Panc1 (cell line): ENCODE results near the gene RAET1E. TPM values are rescaled to one million over a fixed set of nuclear protein-coding genes. Genes with fewer than 3 reads are reported as not detected.

ENCODE experiments used
- ATAC-seq: fragments of 200-7000 bp; cut with Tn5 transposase; 2 replicates; pipeline ENCODE4 v1.9.1; 2020; ENCODE audit warnings: mild to moderate bottlenecking, moderate library complexity
- BruUV-seq: library from RNA; stranded (reverse); fragments of 400-500 nt; replicated peaks from 2 replicates; lab custom pipeline; 2021; lab: Mats Ljungman, UMichigan
- CTCF ChIA-PET: fragments of 300-600 bp; sonication (Branson Sonifier 250); formaldehyde crosslinking; loops from one replicate; lab custom pipeline; 2022; ENCODE audit warnings: antibody characterized with exemption; lab: Charles Lee
- POLR2A ChIA-PET: fragments of 300-600 bp; sonication (Branson Sonifier 250); formaldehyde crosslinking; loops from one replicate; lab custom pipeline; 2022; ENCODE audit warnings: antibody characterized with exemption; lab: Charles Lee
- DNase-seq: peaks from one replicate; pipeline ENCODE4 v3.0.0-alpha.2; 2010; ENCODE audit warnings: low read depth, low spot score
- H3K27ac ChIP-seq: 2 replicates; pipeline ENCODE4 v1.5.1; 2011; ENCODE audit warnings: mild to moderate bottlenecking, low read length, inconsistent platforms
- H3K27me3 ChIP-seq: fragments of 200-500 bp; sonication (Bioruptor generic); 2 replicates; pipeline ENCODE4 v1.6.0; 2014; ENCODE audit warnings: low read length, inconsistent platforms; ENCODE audit not compliant: control insufficient read depth, insufficient read depth
- H3K36me3 ChIP-seq: fragments of 200-500 bp; sonication (Bioruptor generic); 2 replicates; pipeline ENCODE4 v1.5.1; 2014; ENCODE audit warnings: inconsistent platforms, mild to moderate bottlenecking, low read length, moderate library complexity; ENCODE audit not compliant: control insufficient read depth, insufficient read depth
- H3K4me1 ChIP-seq: 2 replicates; pipeline ENCODE4 v1.5.1; 2011; ENCODE audit warnings: inconsistent platforms, mild to moderate bottlenecking, low read length, moderate library complexity; ENCODE audit not compliant: control insufficient read depth, insufficient read depth
- H3K4me3 ChIP-seq, 2 experiments: 2 replicates each; pipeline ENCODE4 v1.5.1; 2011 to 2012; ENCODE audit warnings: low read depth in 2 of 2, low read length in 2 of 2, mild to moderate bottlenecking in 2 of 2, inconsistent platforms in 1 of 2, moderate library complexity in 1 of 2
- H3K9me3 ChIP-seq: fragments of 200-500 bp; sonication (Bioruptor generic); 2 replicates; pipeline ENCODE4 v1.5.1; 2014; ENCODE audit warnings: low read depth, mild to moderate bottlenecking, inconsistent platforms, low read length, moderate library complexity; ENCODE audit not compliant: control insufficient read depth, insufficient read depth
- POLR2AphosphoS5 ChIP-seq: IDR thresholded peaks from 2 replicates; pipeline ENCODE4 v1.6.1; 2012; ENCODE audit warnings: mild to moderate bottlenecking, low read depth, low read length, moderate library complexity
- SIN3A ChIP-seq: IDR thresholded peaks from 2 replicates; pipeline ENCODE4 v1.6.1; 2012; ENCODE audit warnings: low read depth, mild to moderate bottlenecking, low read length, moderate library complexity, borderline replicate concordance; ENCODE audit not compliant: insufficient read depth
- TCF7L2 ChIP-seq: IDR thresholded peaks from 2 replicates; pipeline ENCODE4 v1.6.1; 2011; ENCODE audit warnings: mild to moderate bottlenecking, low read depth, low read length, inconsistent platforms
- in situ Hi-C: cut with HindIII; loops from 2 replicates; pipeline ENCODE4 v1.10.0; 2016; ENCODE audit warnings: low sequenced_read_pairs, low pct_unique_long_range_greater_than_20kb
- intact Hi-C: fragments of 100-400 bp; cut with micrococcal nuclease; formaldehyde crosslinking; loops from one replicate; pipeline ENCODE4 v1.10.0; 2022; ENCODE audit not compliant: unreplicated experiment
- total RNA-seq: library from RNA; stranded (reverse); gene quantifications from one replicate; pipeline ENCODE4 v1.2.1, GENCODE V29; 2021; ENCODE audit not compliant: unreplicated experiment
- TF ChIP-seq, protein P1 (sequence below), 2 experiments: IDR thresholded peaks; 2 replicates each; pipeline ENCODE4 v1.6.1; 2011 to 2012; ENCODE audit warnings: low read depth in 2 of 2, control low read depth in 1 of 2, low read length in 1 of 2, mild to moderate bottlenecking in 1 of 2, moderate library complexity in 1 of 2; ENCODE audit not compliant: insufficient read depth in 1 of 2
- TF ChIP-seq, protein P2 (sequence below): fragments of 450-650 bp; IDR thresholded peaks from 2 replicates; pipeline ENCODE4 v1.5.1; 2017; ENCODE audit warnings: mild to moderate bottlenecking

The RAET1E gene
- total RNA-seq, 1 experiment from 2014 or later, result 1.8 TPM

DNA sequence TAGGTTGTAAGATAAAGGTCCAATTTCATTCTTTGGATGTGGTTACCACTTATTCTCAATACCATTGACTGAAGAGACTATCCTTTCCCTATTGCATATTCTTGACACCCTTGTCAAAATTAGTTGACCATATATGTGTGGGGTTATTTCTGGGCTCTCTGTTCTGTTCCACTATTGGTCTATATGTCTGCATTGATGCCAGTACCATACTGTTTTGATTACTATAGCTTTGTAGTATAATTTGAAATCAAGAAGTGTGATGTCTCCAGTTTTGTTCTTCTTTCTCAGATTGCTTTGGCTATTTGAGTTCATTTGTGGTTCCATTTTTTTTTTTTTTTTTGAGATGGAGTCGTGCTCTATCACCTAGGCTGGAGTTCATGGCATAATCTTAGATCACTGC is 25.7 kb downstream of the RAET1E start:
- CTCF ChIA-PET, result no interaction called here

DNA sequence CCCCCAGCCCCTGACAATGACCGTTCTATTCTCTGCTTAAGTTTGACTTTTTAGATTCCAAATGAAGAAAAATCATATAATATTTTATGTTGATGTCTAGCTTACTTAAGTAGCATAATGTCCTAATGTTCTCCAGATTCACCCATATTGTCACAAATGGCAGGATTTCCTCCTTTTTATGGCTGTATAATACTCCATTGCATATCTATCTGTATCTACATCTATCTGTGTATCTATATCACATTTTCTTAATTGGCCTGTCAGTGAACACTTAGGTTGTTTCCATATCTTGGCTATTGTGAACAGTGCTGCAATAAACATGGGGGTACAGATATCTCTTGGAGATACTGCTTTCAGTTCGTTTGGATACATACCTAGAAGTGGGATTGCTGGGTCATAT is 26.7 kb downstream of the RAET1E start:
- intact Hi-C loops (no loop called here), in situ Hi-C loops (no loop called here)
- ATAC-seq (no peak), DNase-seq (no peak)
- CTCF ChIA-PET, result no interaction called here
- H3K36me3 ChIP-seq, result no peaks in the 10 kb centered on the region
- POLR2A ChIA-PET, result no interaction called here
- peaks cover 7% of the 10 kb centered on the region; the same call in 1 of the 2 replicates for H3K9me3 ChIP-seq
- no peaks in the 10 kb centered on the region for H3K4me1 ChIP-seq
- BruUV-seq, result no TSS peak
- H3K27ac ChIP-seq, result no peak overlapping the region
- TF ChIP-seq TCF7L2 (no peak), SIN3A (no peak), POLR2AphosphoS5 (no peak)
- TF ChIP-seq, protein P1, sequence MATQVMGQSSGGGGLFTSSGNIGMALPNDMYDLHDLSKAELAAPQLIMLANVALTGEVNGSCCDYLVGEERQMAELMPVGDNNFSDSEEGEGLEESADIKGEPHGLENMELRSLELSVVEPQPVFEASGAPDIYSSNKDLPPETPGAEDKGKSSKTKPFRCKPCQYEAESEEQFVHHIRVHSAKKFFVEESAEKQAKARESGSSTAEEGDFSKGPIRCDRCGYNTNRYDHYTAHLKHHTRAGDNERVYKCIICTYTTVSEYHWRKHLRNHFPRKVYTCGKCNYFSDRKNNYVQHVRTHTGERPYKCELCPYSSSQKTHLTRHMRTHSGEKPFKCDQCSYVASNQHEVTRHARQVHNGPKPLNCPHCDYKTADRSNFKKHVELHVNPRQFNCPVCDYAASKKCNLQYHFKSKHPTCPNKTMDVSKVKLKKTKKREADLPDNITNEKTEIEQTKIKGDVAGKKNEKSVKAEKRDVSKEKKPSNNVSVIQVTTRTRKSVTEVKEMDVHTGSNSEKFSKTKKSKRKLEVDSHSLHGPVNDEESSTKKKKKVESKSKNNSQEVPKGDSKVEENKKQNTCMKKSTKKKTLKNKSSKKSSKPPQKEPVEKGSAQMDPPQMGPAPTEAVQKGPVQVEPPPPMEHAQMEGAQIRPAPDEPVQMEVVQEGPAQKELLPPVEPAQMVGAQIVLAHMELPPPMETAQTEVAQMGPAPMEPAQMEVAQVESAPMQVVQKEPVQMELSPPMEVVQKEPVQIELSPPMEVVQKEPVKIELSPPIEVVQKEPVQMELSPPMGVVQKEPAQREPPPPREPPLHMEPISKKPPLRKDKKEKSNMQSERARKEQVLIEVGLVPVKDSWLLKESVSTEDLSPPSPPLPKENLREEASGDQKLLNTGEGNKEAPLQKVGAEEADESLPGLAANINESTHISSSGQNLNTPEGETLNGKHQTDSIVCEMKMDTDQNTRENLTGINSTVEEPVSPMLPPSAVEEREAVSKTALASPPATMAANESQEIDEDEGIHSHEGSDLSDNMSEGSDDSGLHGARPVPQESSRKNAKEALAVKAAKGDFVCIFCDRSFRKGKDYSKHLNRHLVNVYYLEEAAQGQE (IDR thresholded peaks at IDR 0.05; ENCODE audit: insufficient read depth in 1 of 2, low read depth in 2 of 2, low read length in 1 of 2), result no peak
- TF ChIP-seq, protein P2, sequence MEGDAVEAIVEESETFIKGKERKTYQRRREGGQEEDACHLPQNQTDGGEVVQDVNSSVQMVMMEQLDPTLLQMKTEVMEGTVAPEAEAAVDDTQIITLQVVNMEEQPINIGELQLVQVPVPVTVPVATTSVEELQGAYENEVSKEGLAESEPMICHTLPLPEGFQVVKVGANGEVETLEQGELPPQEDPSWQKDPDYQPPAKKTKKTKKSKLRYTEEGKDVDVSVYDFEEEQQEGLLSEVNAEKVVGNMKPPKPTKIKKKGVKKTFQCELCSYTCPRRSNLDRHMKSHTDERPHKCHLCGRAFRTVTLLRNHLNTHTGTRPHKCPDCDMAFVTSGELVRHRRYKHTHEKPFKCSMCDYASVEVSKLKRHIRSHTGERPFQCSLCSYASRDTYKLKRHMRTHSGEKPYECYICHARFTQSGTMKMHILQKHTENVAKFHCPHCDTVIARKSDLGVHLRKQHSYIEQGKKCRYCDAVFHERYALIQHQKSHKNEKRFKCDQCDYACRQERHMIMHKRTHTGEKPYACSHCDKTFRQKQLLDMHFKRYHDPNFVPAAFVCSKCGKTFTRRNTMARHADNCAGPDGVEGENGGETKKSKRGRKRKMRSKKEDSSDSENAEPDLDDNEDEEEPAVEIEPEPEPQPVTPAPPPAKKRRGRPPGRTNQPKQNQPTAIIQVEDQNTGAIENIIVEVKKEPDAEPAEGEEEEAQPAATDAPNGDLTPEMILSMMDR, result no peak
- H3K27me3 ChIP-seq, result no peaks in the 10 kb centered on the region
- no peak overlapping the region for H3K4me3 ChIP-seq

More for the DNA sequence above, 25.7 kb downstream of the RAET1E start:
- no peak for ATAC-seq
- no peaks in the 10 kb centered on the region for H3K4me1 ChIP-seq
- POLR2A ChIA-PET, result no interaction called here
- intact Hi-C loops, result no loop called here
- no peak overlapping the region for H3K27ac ChIP-seq
- BruUV-seq, result no TSS peak
- in situ Hi-C loops, result no loop called here
- H3K36me3 ChIP-seq, result no peaks in the 10 kb centered on the region
- no peak for DNase-seq
- no peak overlapping the region for H3K4me3 ChIP-seq
- peaks cover 7% of the 10 kb centered on the region; the same call in 1 of the 2 replicates for H3K9me3 ChIP-seq
- H3K27me3 ChIP-seq, result no peaks in the 10 kb centered on the region
- TF ChIP-seq, protein P1 (IDR thresholded peaks at IDR 0.05; ENCODE audit: insufficient read depth in 1 of 2, low read depth in 2 of 2, low read length in 1 of 2), result no peak
- TF ChIP-seq, protein P2, result no peak
- TF ChIP-seq TCF7L2, result no peak
- TF ChIP-seq SIN3A, result no peak
- no peak for TF ChIP-seq POLR2AphosphoS5
